ENCODE measurements around the gene SDCCAG8. TPM values are rescaled to one million over a fixed set of nuclear protein-coding genes. Genes with fewer than 3 reads are reported as not detected.

SDCCAG8 gene
- total RNA-seq, 1 experiment from 2014 or later = 14.0 TPM

GRCh38 chr1:243471026-243471685, 215.3 kb downstream of the SDCCAG8 start:
- no peak for TF ChIP-seq SIN3A (IDR thresholded peaks at IDR 0.05; ENCODE audit: borderline replicate concordance, insufficient read depth, low read depth, low read length)
- TF ChIP-seq TCF7L2 (IDR thresholded peaks at IDR 0.05; ENCODE audit: low read depth, low read length) = no peak
- TF ChIP-seq REST (IDR thresholded peaks at IDR 0.05; ENCODE audit: insufficient read depth in 1 of 2, low read depth in 2 of 2, low read length in 1 of 2) = no peak
- TF ChIP-seq CTCF (IDR thresholded peaks at IDR 0.05) = no peak
- TF ChIP-seq POLR2AphosphoS5 (IDR thresholded peaks at IDR 0.05; ENCODE audit: low read depth, low read length) = no peak
- intact Hi-C loops (cut with micrococcal nuclease; ENCODE audit: unreplicated experiment) (no loop called here), in situ Hi-C loops (cut with HindIII; ENCODE audit: low pct_unique_long_range_greater_than_20kb, low sequenced_read_pairs) (no loop called here)
- ATAC-seq = no peak
- H3K27ac ChIP-seq (ENCODE audit: low read length) = no peak overlapping the region
- H3K9me3 ChIP-seq (ENCODE audit: control insufficient read depth, insufficient read depth, low read depth, low read length) = no peaks in the 10 kb centered on the region
- H3K27me3 ChIP-seq (ENCODE audit: control insufficient read depth, insufficient read depth, low read length) = no peaks in the 10 kb centered on the region
- no peaks in the 10 kb centered on the region for H3K36me3 ChIP-seq (ENCODE audit: control insufficient read depth, insufficient read depth, low read length)
- no peak for DNase-seq (ENCODE audit: low read depth, low spot score)
- BruUV-seq (replicated peaks) = no TSS peak
- CTCF ChIA-PET = no interaction called here
- no peaks in the 10 kb centered on the region for H3K4me1 ChIP-seq (ENCODE audit: control insufficient read depth, insufficient read depth, low read length)
- no peak overlapping the region for H3K4me3 ChIP-seq (ENCODE audit: low read depth in 2 of 2, low read length in 2 of 2)
- POLR2A ChIA-PET = no interaction called here

- TF ChIP-seq TCF7L2 (IDR thresholded peaks at IDR 0.05; ENCODE audit: low read depth, low read length) = no peak
- TF ChIP-seq REST (IDR thresholded peaks at IDR 0.05; ENCODE audit: insufficient read depth in 1 of 2, low read depth in 2 of 2, low read length in 1 of 2) = no peak
- CTCF ChIA-PET = no interaction called here
Measured at GRCh38 chr1:243471754-243472745, 216.2 kb downstream of the SDCCAG8 start.

More at GRCh38 chr1:243471754-243472745, 216.2 kb downstream of the SDCCAG8 start:
- intact Hi-C loops (cut with micrococcal nuclease; ENCODE audit: unreplicated experiment) = no loop called here
- no peak overlapping the region for H3K4me3 ChIP-seq (ENCODE audit: low read depth in 2 of 2, low read length in 2 of 2)
- in situ Hi-C loops (cut with HindIII; ENCODE audit: low pct_unique_long_range_greater_than_20kb, low sequenced_read_pairs) = no loop called here
- H3K36me3 ChIP-seq (ENCODE audit: control insufficient read depth, insufficient read depth, low read length) = no peaks in the 10 kb centered on the region
- H3K4me1 ChIP-seq (ENCODE audit: control insufficient read depth, insufficient read depth, low read length) = no peaks in the 10 kb centered on the region
- DNase-seq (ENCODE audit: low read depth, low spot score) (no peak), ATAC-seq (no peak)
- no peaks in the 10 kb centered on the region for H3K27me3 ChIP-seq (ENCODE audit: control insufficient read depth, insufficient read depth, low read length)
- POLR2A ChIA-PET = no interaction called here
- H3K27ac ChIP-seq (ENCODE audit: low read length) = no peak overlapping the region
- BruUV-seq (replicated peaks) = no TSS peak
- no peaks in the 10 kb centered on the region for H3K9me3 ChIP-seq (ENCODE audit: control insufficient read depth, insufficient read depth, low read depth, low read length)
